ENCODE data around the gene CCDC127.
"Not testable (repeated sequence)": the region's sequence is repeated elsewhere in the genome, so short reads cannot be mapped to it uniquely, and the experiment has no call there.

The CCDC127 gene, protein sequence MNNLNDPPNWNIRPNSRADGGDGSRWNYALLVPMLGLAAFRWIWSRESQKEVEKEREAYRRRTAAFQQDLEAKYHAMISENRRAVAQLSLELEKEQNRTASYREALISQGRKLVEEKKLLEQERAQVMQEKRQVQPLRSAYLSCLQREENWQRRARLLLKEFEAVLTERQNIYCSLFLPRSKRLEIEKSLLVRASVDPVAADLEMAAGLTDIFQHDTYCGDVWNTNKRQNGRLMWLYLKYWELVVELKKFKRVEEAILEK

DNA sequence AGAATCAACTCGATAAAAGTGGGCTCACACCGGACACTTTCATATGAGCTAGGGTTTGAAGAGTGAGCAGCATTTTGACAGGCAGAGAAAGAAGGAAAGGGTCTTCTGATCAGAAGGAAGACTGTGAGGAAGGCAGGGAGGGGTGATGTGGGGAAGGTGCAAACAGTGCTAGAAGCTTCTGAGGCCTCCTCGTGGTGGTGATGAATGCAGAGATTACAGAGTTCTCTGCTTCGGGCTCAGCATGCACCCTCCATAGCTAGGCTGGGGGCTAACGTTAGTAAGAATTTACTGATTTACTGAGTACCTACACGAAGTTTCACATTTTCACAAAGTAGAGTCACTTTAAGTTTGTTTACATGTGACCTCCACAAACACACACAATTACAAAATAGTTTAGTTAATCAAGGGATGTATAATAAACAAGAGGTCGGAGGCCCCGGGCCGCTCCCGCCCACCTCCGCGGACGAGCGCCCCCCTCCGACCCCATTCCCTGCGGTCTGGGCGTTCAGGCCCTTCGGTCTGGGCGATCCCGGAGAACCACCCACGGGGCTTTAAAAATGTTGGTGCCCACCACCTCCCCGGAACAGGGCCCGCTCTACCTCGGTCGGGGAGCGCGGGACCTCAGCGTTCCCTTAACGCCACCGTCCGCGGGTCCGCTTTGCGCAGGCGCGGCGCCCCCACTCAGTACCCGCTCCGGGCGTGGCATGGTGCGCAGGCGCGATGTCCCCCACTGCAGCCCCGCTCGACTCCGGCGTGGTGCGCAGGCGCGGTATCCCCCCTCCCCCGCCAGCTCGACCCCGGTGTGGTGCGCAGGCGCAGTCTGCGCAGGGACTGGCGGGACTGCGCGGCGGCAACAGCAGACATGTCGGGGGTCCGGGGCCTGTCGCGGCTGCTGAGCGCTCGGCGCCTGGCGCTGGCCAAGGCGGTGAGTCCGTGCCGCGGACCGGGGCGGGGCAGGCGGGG is at the start of gene CCDC127, which contains the start of gene SDHA:
Gene CCDC127, minus strand, starts transcription at position 660 of the 963 bp plus-strand sequence. CDS start 1,304 bp downstream, outside the sequence.
Gene SDHA, plus strand, starts transcription at position 827 of the 963 bp plus-strand sequence. Its CDS starts 36 bp downstream, at position 863.
- peak; percentile 34 for TF ChIP-seq CTCF (IDR thresholded peaks at IDR 0.05; ENCODE audit: low read depth, low read length)
- H3K4me3 ChIP-seq (ENCODE audit: low read depth, low read length), result peak within 1 kb of the TSS; percentile 93

- H3K4me3 ChIP-seq (ENCODE audit: low read depth, low read length), result no peak overlapping the region
- no peak for TF ChIP-seq CTCF (IDR thresholded peaks at IDR 0.05; ENCODE audit: low read depth, low read length)
Observed at GRCh38 chr5:267716-268115, 49.8 kb upstream of the CCDC127 start.

GRCh38 chr5:266311-267026 is 48.5 kb upstream of the CCDC127 start:
- not testable (repeated sequence) for H3K4me3 ChIP-seq (ENCODE audit: low read depth, low read length)

GRCh38 chr5:264338-264737 is 46.4 kb upstream of the CCDC127 start:
- no peak overlapping the region for H3K4me3 ChIP-seq (ENCODE audit: low read depth, low read length)
- TF ChIP-seq CTCF (IDR thresholded peaks at IDR 0.05; ENCODE audit: low read depth, low read length), result no peak

DNA sequence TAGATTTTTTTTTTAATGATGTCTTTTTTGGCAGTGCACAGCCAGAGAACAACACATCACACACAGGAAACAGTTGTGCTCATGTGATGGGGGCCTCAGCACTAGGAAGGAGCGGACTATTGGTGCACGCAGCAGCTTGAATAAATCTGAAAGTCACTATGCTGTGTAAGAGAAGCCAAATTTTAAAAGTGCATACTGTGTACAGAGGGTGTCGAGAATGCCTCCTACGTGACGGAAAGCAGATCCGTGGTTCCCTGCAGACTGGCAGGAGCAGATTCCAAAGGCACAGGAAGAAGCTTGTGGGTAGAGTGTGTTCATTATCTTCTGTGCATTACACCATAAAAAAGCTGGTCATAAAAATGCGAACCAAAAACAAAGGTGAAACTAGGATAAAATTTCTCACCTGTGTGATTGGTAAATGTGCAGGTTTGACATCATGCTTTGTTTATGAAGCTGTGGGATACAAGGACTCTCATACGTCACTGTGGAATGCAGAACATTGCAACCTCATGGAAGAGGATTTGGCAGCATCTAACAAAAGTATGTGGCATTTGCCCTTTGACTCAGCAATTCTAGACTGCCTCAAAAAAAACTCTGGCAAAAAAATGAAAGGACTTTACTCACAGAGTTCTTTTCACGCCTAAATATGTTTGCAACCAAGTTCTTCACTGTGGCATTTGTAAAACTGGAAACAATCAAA is 45.5 kb upstream of the CCDC127 start:
- H3K4me3 ChIP-seq (ENCODE audit: low read depth, low read length), result 0 out of 2 replicates have a peak overlapping the region, but pooled peaks have one; percentile 14

GRCh38 chr5:257148-257547 is 39.2 kb upstream of the CCDC127 start:
- TF ChIP-seq CTCF (IDR thresholded peaks at IDR 0.05; ENCODE audit: low read depth, low read length), result no peak
- H3K4me3 ChIP-seq (ENCODE audit: low read depth, low read length), result no peak overlapping the region

DNA sequence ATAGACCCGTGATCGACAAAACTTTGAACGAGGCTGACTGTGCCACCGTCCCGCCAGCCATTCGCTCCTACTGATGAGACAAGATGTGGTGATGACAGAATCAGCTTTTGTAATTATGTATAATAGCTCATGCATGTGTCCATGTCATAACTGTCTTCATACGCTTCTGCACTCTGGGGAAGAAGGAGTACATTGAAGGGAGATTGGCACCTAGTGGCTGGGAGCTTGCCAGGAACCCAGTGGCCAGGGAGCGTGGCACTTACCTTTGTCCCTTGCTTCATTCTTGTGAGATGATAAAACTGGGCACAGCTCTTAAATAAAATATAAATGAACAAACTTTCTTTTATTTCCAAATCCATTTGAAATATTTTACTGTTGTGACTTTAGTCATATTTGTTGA is 38.4 kb upstream of the CCDC127 start:
- not testable (repeated sequence) for H3K4me3 ChIP-seq (ENCODE audit: low read depth, low read length)

GRCh38 chr5:255116-255515 is 37.2 kb upstream of the CCDC127 start:
- not testable (repeated sequence) for H3K4me3 ChIP-seq (ENCODE audit: low read depth, low read length)

DNA sequence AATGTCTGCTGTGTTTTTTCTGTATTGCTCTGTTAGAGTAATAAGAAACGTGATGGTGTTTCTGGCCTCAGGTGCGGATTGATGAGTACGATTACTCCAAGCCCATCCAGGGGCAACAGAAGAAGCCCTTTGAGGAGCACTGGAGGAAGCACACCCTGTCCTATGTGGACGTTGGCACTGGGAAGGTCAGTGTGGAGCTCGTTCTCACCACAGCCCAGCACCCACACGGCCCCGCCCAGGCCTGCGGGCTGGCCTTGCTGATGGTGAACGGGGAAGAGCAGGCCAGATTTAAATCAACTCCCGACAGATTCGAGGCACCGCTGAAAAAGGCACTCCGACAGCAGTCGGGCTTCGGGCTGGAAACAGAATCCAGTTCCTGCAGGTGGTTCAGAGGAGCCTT is 36.4 kb upstream of the CCDC127 start:
- not testable (repeated sequence) for H3K4me3 ChIP-seq (ENCODE audit: low read depth, low read length)
